ENCODE measurements around the gene SPATA17.
A peak's percentile ranks its signal among the peaks of the same experiment; 100 is the strongest.
"Not testable (repeated sequence)": the region's sequence is repeated elsewhere in the genome, so short reads cannot be mapped to it uniquely, and the experiment has no call there.

SPATA17 gene

GRCh38 chr1:217630711-217631591 lies at the start of gene SPATA17, which contains the start of gene GPATCH2:
Gene SPATA17 (plus strand): TSS chr1:217631344. CDS start chr1:217631379, 35 bp downstream.
Gene GPATCH2 (minus strand): TSS chr1:217631090. CDS start chr1:217630971, 119 bp downstream.
- peak; percentile 44 to 51 (median 46) for DNase-seq (ENCODE audit: low read depth in 3 of 3, low spot score in 1 of 3)

- not testable (repeated sequence) for DNase-seq (ENCODE audit: low read depth in 3 of 3, low spot score in 1 of 3)
Observed at GRCh38 chr1:217584286-217584811, 46.8 kb upstream of the SPATA17 start.

- no peak for DNase-seq (ENCODE audit: low read depth in 3 of 3, low spot score in 1 of 3)
Observed at GRCh38 chr1:217585577-217585976, 45.6 kb upstream of the SPATA17 start.

GRCh38 chr1:217586586-217586985 lies 44.6 kb upstream of the SPATA17 start:
- no peak for DNase-seq (ENCODE audit: low read depth in 3 of 3, low spot score in 1 of 3)

GRCh38 chr1:217590598-217590997 lies 40.5 kb upstream of the SPATA17 start:
- DNase-seq (ENCODE audit: low read depth in 3 of 3, low spot score in 1 of 3) = no peak

GRCh38 chr1:217599154-217599553 lies 32.0 kb upstream of the SPATA17 start:
- DNase-seq (ENCODE audit: low read depth in 3 of 3, low spot score in 1 of 3) = no peak

- DNase-seq (ENCODE audit: low read depth in 3 of 3, low spot score in 1 of 3) = no peak
Observed at GRCh38 chr1:217602380-217602779, 28.8 kb upstream of the SPATA17 start.

GRCh38 chr1:217605390-217605789 lies 25.8 kb upstream of the SPATA17 start:
- DNase-seq (ENCODE audit: low read depth in 3 of 3, low spot score in 1 of 3) = no peak

GRCh38 chr1:217614200-217614712 lies 16.9 kb upstream of the SPATA17 start:
- no peak for DNase-seq (ENCODE audit: low read depth in 3 of 3, low spot score in 1 of 3)

- DNase-seq (ENCODE audit: low read depth in 3 of 3, low spot score in 1 of 3) = no peak
Observed at GRCh38 chr1:217617126-217617525, 14.0 kb upstream of the SPATA17 start.

GRCh38 chr1:217620814-217621213 lies 10.3 kb upstream of the SPATA17 start:
- no peak for DNase-seq (ENCODE audit: low read depth in 3 of 3, low spot score in 1 of 3)

GRCh38 chr1:217622042-217622441 lies 9.1 kb upstream of the SPATA17 start:
- DNase-seq (ENCODE audit: low read depth in 3 of 3, low spot score in 1 of 3) = no peak

GRCh38 chr1:217626321-217626720 lies 4.8 kb upstream of the SPATA17 start:
- DNase-seq (ENCODE audit: low read depth in 3 of 3, low spot score in 1 of 3) = no peak

GRCh38 chr1:217627431-217627830 lies 3.7 kb upstream of the SPATA17 start:
- DNase-seq (ENCODE audit: low read depth in 3 of 3, low spot score in 1 of 3) = no peak

- no peak for DNase-seq (ENCODE audit: low read depth in 3 of 3, low spot score in 1 of 3)
Observed at GRCh38 chr1:217642455-217642854, 11.3 kb downstream of the SPATA17 start.

- no peak for DNase-seq (ENCODE audit: low read depth in 3 of 3, low spot score in 1 of 3)
Observed at GRCh38 chr1:217647791-217648190, 16.6 kb downstream of the SPATA17 start.

- no peak for DNase-seq (ENCODE audit: low read depth in 3 of 3, low spot score in 1 of 3)
Observed at GRCh38 chr1:217650674-217651073, 19.5 kb downstream of the SPATA17 start.

- no peak for DNase-seq (ENCODE audit: low read depth in 3 of 3, low spot score in 1 of 3)
Observed at GRCh38 chr1:217660353-217661062, 29.4 kb downstream of the SPATA17 start.

GRCh38 chr1:217661407-217661806 lies 30.3 kb downstream of the SPATA17 start:
- DNase-seq (ENCODE audit: low read depth in 3 of 3, low spot score in 1 of 3) = no peak

GRCh38 chr1:217668351-217668940 lies 37.3 kb downstream of the SPATA17 start:
- no peak for DNase-seq (ENCODE audit: low read depth in 3 of 3, low spot score in 1 of 3)

- DNase-seq (ENCODE audit: low read depth in 3 of 3, low spot score in 1 of 3) = no peak
Observed at GRCh38 chr1:217673387-217673786, 42.2 kb downstream of the SPATA17 start.
